ENCODE measurements around the gene KRTDAP. TPM values are rescaled to one million over a fixed set of nuclear protein-coding genes. Genes with fewer than 3 reads are reported as not detected.

The KRTDAP gene
- total RNA-seq, 1 donor from 2014 or later, result not detected

- DNase-seq, result no peak
Observed at GRCh38 chr19:35449359-35450043, 40.8 kb downstream of the KRTDAP start.

DNA sequence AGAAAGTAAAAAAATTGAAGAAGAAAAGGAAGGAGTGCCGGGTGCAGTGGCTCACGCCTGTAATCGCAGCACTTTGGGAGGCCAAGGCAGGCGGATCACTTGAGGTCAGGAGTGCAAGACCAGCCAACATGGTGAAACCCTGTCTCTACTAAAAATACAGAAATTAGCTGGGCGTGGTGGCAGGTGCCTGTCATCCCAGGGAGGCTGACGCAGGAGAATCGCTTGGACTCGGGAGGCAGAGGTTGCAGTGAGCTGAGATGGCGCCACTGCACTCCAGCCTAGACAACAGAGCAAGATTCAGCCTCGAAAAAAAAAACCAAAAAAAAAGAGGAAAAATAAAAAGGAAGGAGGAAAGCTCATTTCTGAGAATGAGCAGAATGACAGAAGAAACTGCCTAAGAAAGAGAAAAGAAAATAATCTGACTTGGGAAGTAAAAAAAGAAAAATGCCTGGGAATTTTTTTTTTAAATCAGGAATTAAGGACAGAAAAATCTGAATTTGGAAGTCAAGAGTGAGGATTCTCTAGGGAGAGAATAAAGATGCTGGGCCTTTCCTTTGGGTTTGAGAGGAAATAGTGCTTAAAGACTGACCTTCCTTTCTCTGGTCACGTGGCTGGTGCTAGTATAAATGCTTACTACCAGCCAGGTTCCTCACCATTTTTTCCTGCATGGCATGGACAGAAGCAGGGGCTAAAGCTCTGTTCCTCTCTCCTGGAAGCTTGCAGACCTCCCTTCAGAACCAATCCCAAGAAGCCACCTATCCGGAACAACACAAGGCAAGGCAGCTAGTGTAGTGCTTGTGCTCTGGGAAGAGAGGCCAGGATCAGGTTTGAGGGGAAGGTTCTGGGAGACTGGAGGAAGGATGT, 42.4 kb downstream of the KRTDAP start, which contains the start of gene FFAR2:
Gene FFAR2 (plus strand): TSS at position 652 of the 864 bp plus-strand sequence. CDS start 1,458 bp downstream, outside the sequence.
- DNase-seq, result no peak

GRCh38 chr19:35445826-35446593, 44.3 kb downstream of the KRTDAP start:
- no peak for DNase-seq

- DNase-seq, result no peak
Observed at GRCh38 chr19:35444735-35445134, 45.5 kb downstream of the KRTDAP start.

- no peak for DNase-seq
Observed at GRCh38 chr19:35442091-35442490, 48.2 kb downstream of the KRTDAP start.

GRCh38 chr19:35439921-35440320, 50.3 kb downstream of the KRTDAP start:
- DNase-seq, result no peak

- DNase-seq, result no peak
Observed at GRCh38 chr19:35438527-35438926, 51.7 kb downstream of the KRTDAP start.

- no peak for DNase-seq
Observed at GRCh38 chr19:35438096-35438495, 52.2 kb downstream of the KRTDAP start.

DNA sequence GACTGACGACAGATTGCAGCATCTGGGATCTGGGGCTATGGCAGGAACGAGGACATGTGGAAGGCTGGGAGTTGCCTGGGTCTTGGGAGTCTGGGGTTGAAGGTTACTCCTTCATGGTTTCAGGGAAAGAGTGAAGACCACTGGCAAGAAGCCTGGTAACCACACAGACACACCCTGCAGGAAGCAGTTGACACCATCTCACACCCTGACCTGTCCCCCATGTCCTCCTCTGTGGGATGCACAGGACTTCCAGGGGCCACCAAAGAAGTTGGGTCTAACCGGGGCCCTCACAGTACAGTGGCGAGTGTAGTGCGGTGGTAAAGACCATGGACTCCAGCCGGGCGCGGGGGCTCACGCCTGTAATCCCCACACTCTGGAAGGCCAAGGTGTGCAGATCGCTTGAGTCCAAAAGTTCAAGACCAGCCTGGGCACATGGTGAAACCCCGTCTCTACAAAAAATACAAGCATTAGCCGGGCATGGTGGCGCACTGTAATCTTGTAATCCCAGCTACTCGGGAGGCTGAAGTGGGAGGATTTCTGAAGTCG, 52.8 kb downstream of the KRTDAP start:
- DNase-seq, result no peak

Other genes with a start within 250 kb of the KRTDAP start
- 0.56 and 2.0 TPM in 2 replicates for gene LSR, start 241.5 kb downstream of the KRTDAP start, total RNA-seq
- 47.5 and 58.2 TPM in 2 replicates for gene USF2, start 221.5 kb downstream of the KRTDAP start, total RNA-seq
- gene HAMP, start 207.9 kb downstream of the KRTDAP start, total RNA-seq, result under 0.01 TPM in 1 of 2 replicates, not detected in the other
- gene MAG, start 198.3 kb downstream of the KRTDAP start, total RNA-seq, result not detected in 2 replicates
- 0.34 and 0.37 TPM in 2 replicates for gene CD22, start 161.3 kb downstream of the KRTDAP start, total RNA-seq
- not detected in 2 replicates for gene FFAR1, start 142.6 kb downstream of the KRTDAP start, total RNA-seq
- under 0.01 TPM in 1 of 2 replicates, not detected in the other for gene FFAR3, start 132.0 kb downstream of the KRTDAP start, total RNA-seq
- not detected in 2 replicates for gene GPR42, start 119.4 kb downstream of the KRTDAP start, total RNA-seq
- gene FFAR2, start 42.2 kb downstream of the KRTDAP start, total RNA-seq, result not detected in 2 replicates
- 0.34 TPM in 1 of 2 replicates, not detected in the other for gene DMKN, start 23.2 kb upstream of the KRTDAP start, total RNA-seq
- 0.09 TPM in 1 of 2 replicates, not detected in the other for gene SBSN, start 37.8 kb upstream of the KRTDAP start, total RNA-seq
- gene GAPDHS, start 43.0 kb upstream of the KRTDAP start, total RNA-seq, result not detected in 2 replicates
- 57.4 and 68.8 TPM in 2 replicates for gene TMEM147, start 55.2 kb upstream of the KRTDAP start, total RNA-seq
- gene ATP4A, start 73.2 kb upstream of the KRTDAP start, total RNA-seq, result not detected in 2 replicates
- gene PMIS2, start 95.7 kb upstream of the KRTDAP start, total RNA-seq, result not detected in 2 replicates
- 4.8 and 11.1 TPM in 2 replicates for gene HAUS5, start 122.3 kb upstream of the KRTDAP start, total RNA-seq
- 45.4 and 47.6 TPM in 2 replicates for gene RBM42, start 138.6 kb upstream of the KRTDAP start, total RNA-seq
- 0.09 and 0.17 TPM in 2 replicates for gene ETV2, start 151.3 kb upstream of the KRTDAP start, total RNA-seq
- 236 and 493 TPM in 2 replicates for gene COX6B1, start 157.9 kb upstream of the KRTDAP start, total RNA-seq
- 0.09 TPM in 1 of 2 replicates, not detected in the other for gene UPK1A, start 176.1 kb upstream of the KRTDAP start, total RNA-seq
- not detected in 2 replicates for gene ZBTB32, start 214.1 kb upstream of the KRTDAP start, total RNA-seq
- gene KMT2B, start 227.5 kb upstream of the KRTDAP start, total RNA-seq, result 7.3 and 15.4 TPM in 2 replicates